GM12878 (cell line): ENCODE data around the gene CENPH. TPM values are rescaled to one million over a fixed set of nuclear protein-coding genes. Genes with fewer than 3 reads are reported as not detected.

ENCODE experiments used
- BACH1 ChIP-seq: fragments of 450-650 bp; IDR thresholded peaks from 2 replicates; pipeline ENCODE4 v1.6.1; 2017; ENCODE audit warnings: mild to moderate bottlenecking, borderline replicate concordance
- CBX3 ChIP-seq: fragments of 200-600 bp; sonication (generic); IDR thresholded peaks from 2 replicates; pipeline ENCODE4 v1.6.1; 2016; ENCODE audit warnings: low read depth, borderline replicate concordance
- EP300 ChIP-seq, 2 experiments: fragments of 150-350 bp in 1 of 2; IDR thresholded peaks; 2 replicates each; pipeline ENCODE4 v1.6.1; 2011 to 2012; ENCODE audit warnings: low read depth in 2 of 2, low read length in 2 of 2, borderline replicate concordance in 1 of 2, improper control_type of control experiment in 1 of 2, inconsistent platforms in 1 of 2; ENCODE audit not compliant: control insufficient read depth in 1 of 2
- ESRRA ChIP-seq: IDR thresholded peaks from 2 replicates; pipeline ENCODE4 v1.6.1; 2012; ENCODE audit warnings: mild to moderate bottlenecking, low read length, improper control_type of control experiment
- KDM1A ChIP-seq: fragments of 200-600 bp; sonication (generic); IDR thresholded peaks from 2 replicates; pipeline ENCODE4 v1.6.1; 2016; ENCODE audit warnings: borderline replicate concordance
- NFIC ChIP-seq: IDR thresholded peaks from 2 replicates; pipeline ENCODE4 v1.6.1; 2012; ENCODE audit warnings: low read depth, mild to moderate bottlenecking, inconsistent platforms, low read length, moderate library complexity
- POU2F2 ChIP-seq: IDR thresholded peaks from 3 replicates; pipeline ENCODE4 v1.6.1; 2011; ENCODE audit warnings: low read depth, mild to moderate bottlenecking, low read length, borderline replicate concordance
- RBBP5 ChIP-seq: fragments of 200-600 bp; sonication (generic); conservative IDR thresholded peaks from 2 replicates; pipeline ENCODE4 v1.6.1; 2016
- SIN3A ChIP-seq: IDR thresholded peaks from 2 replicates; pipeline ENCODE4 v1.6.1; 2012; ENCODE audit warnings: low read depth, low read length, improper control_type of control experiment
- TARDBP ChIP-seq: IDR thresholded peaks from 2 replicates; pipeline ENCODE4 v1.6.1; 2016; ENCODE audit warnings: borderline replicate concordance
- ZNF207 ChIP-seq: fragments of 450-650 bp; IDR thresholded peaks from 2 replicates; pipeline ENCODE4 v1.6.1; 2014; ENCODE audit warnings: antibody characterized with exemption, mild to moderate bottlenecking, borderline replicate concordance
- ZNF24 ChIP-seq: fragments of 450-650 bp; IDR thresholded peaks from 2 replicates; pipeline ENCODE4 v1.6.1; 2017; ENCODE audit warnings: antibody characterized with exemption, mild to moderate bottlenecking
- polyA plus RNA-seq, 11 experiments: library from polyadenylated mRNA; depleted of rRNA in 4 of 11; unstranded in 6 of 11; stranded (reverse) in 5 of 11; fragments of >200 nt; fragmentation: Nextera tagmentation in 4 of 11; fragmentation: Illumina TruSeq in 1 of 11; extraction: Ambion mirVana in 4 of 11; extraction: Trizol in 1 of 11; gene quantifications; 1 replicate in 1 of 11; 2 replicates in 10 of 11; pipeline versions ENCODE4 v1.2.1 to v1.2.3, GENCODE V29; 2011 to 2016; ENCODE audit warnings: inconsistent platforms in 2 of 11, missing spikeins in 2 of 11, low read depth in 1 of 11
- total RNA-seq, 4 experiments: library from RNA; depleted of rRNA in 3 of 4; stranded (reverse); fragments of >200 nt in 3 of 4; fragmentation: Illumina TruSeq in 1 of 4; extraction: Trizol in 1 of 4; gene quantifications; 2 replicates each; pipeline versions ENCODE4 v1.2.1 to v1.2.3, GENCODE V29; 2013 to 2021
- TF ChIP-seq, protein P1 (sequence below): IDR thresholded peaks from 2 replicates; pipeline ENCODE4 v1.6.1; 2012; ENCODE audit warnings: low read depth, low read length, improper control_type of control experiment
- TF ChIP-seq, protein P2 (sequence below): fragments of 450-650 bp; IDR thresholded peaks from 2 replicates; pipeline ENCODE4 v1.6.1; 2017; ENCODE audit warnings: mild to moderate bottlenecking
- TF ChIP-seq, protein P3 (sequence below): fragments of 150-350 bp; IDR thresholded peaks from 2 replicates; pipeline ENCODE4 v1.6.1; 2014; ENCODE audit warnings: mild to moderate bottlenecking, low read depth, low read length
- TF ChIP-seq, protein P4 (sequence below): fragments of 450-650 bp; IDR thresholded peaks from 2 replicates; pipeline ENCODE4 v1.6.1; 2016; ENCODE audit warnings: mild to moderate bottlenecking
- TF ChIP-seq, protein P5 (sequence below): IDR thresholded peaks from 2 replicates; pipeline ENCODE4 v1.6.1; 2011; ENCODE audit warnings: borderline replicate concordance, low read depth, mild to moderate bottlenecking, moderate library complexity, mixed read lengths, low read length; ENCODE audit not compliant: insufficient read depth; ENCODE audit errors: extremely low read length

Gene CENPH
- total and polyA plus RNA-seq, 10 of the 15 experiments (the other 5 are each of a cell fraction or from before 2014, with no cell fraction given): 7.3 to 65.6 (median 45.9) TPM

DNA sequence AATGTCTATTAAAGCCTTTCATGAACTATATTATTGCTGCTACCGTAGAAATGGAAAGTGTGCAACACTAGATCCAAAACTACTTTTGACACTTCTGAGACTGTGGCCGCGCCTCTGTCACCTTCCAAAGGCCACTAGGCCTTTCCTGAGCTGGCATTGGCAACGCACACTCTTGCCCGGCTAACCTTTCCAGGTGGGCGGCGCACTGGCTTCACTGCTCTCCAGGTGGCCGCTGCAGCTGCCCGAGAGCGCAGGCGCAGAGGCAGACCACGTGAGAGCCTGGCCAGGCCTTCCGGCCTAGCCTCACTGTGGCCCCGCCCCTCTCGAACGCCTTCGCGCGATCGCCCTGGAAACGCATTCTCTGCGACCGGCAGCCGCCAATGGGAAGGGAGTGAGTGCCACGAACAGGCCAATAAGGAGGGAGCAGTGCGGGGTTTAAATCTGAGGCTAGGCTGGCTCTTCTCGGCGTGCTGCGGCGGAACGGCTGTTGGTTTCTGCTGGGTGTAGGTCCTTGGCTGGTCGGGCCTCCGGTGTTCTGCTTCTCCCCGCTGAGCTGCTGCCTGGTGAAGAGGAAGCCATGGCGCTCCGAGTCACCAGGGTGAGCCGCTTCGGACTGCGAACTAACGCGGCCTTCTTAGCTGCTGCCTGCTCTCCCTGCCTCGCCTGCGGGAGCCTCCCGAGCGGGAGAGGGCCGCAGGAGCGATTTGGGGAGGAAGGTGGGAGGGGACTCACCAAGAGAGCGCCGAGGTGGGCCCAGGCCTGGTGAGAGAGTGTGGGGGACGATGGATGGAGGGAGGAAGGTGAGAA is 22.5 kb upstream of the CENPH start, which contains the start of gene CCNB1 (continued):
- TF ChIP-seq, protein P1, sequence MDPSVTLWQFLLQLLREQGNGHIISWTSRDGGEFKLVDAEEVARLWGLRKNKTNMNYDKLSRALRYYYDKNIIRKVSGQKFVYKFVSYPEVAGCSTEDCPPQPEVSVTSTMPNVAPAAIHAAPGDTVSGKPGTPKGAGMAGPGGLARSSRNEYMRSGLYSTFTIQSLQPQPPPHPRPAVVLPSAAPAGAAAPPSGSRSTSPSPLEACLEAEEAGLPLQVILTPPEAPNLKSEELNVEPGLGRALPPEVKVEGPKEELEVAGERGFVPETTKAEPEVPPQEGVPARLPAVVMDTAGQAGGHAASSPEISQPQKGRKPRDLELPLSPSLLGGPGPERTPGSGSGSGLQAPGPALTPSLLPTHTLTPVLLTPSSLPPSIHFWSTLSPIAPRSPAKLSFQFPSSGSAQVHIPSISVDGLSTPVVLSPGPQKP: no peak
- TF ChIP-seq SIN3A (peak; percentile 100), POU2F2 (peak; percentile 44; the same call in 1 of the 3 replicates), ZNF207 (peak; percentile 58; the same call in 1 of the 2 replicates), KDM1A (no peak), CBX3 (no peak), EP300 (IDR thresholded peaks at IDR 0.05; ENCODE audit: borderline replicate concordance in 1 of 2, control insufficient read depth in 1 of 2, low read depth in 2 of 2, low read length in 2 of 2) (no peak), BACH1 (peak; percentile 39; the same call in 1 of the 2 replicates), ESRRA (0 out of 2 replicates have a peak, but pooled peaks have one; percentile 29), RBBP5 (no peak), TARDBP (peak; percentile 72; the same call in 1 of the 2 replicates), ZNF24 (no peak), NFIC (no peak)
- TF ChIP-seq, protein P2, sequence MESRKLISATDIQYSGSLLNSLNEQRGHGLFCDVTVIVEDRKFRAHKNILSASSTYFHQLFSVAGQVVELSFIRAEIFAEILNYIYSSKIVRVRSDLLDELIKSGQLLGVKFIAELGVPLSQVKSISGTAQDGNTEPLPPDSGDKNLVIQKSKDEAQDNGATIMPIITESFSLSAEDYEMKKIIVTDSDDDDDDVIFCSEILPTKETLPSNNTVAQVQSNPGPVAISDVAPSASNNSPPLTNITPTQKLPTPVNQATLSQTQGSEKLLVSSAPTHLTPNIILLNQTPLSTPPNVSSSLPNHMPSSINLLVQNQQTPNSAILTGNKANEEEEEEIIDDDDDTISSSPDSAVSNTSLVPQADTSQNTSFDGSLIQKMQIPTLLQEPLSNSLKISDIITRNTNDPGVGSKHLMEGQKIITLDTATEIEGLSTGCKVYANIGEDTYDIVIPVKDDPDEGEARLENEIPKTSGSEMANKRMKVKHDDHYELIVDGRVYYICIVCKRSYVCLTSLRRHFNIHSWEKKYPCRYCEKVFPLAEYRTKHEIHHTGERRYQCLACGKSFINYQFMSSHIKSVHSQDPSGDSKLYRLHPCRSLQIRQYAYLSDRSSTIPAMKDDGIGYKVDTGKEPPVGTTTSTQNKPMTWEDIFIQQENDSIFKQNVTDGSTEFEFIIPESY: no peak
- TF ChIP-seq, protein P3, sequence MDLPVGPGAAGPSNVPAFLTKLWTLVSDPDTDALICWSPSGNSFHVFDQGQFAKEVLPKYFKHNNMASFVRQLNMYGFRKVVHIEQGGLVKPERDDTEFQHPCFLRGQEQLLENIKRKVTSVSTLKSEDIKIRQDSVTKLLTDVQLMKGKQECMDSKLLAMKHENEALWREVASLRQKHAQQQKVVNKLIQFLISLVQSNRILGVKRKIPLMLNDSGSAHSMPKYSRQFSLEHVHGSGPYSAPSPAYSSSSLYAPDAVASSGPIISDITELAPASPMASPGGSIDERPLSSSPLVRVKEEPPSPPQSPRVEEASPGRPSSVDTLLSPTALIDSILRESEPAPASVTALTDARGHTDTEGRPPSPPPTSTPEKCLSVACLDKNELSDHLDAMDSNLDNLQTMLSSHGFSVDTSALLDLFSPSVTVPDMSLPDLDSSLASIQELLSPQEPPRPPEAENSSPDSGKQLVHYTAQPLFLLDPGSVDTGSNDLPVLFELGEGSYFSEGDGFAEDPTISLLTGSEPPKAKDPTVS: no peak
- TF ChIP-seq, protein P4, sequence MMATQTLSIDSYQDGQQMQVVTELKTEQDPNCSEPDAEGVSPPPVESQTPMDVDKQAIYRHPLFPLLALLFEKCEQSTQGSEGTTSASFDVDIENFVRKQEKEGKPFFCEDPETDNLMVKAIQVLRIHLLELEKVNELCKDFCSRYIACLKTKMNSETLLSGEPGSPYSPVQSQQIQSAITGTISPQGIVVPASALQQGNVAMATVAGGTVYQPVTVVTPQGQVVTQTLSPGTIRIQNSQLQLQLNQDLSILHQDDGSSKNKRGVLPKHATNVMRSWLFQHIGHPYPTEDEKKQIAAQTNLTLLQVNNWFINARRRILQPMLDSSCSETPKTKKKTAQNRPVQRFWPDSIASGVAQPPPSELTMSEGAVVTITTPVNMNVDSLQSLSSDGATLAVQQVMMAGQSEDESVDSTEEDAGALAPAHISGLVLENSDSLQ: peak; percentile 53; the same call in 1 of the 2 replicates
- TF ChIP-seq, protein P5, sequence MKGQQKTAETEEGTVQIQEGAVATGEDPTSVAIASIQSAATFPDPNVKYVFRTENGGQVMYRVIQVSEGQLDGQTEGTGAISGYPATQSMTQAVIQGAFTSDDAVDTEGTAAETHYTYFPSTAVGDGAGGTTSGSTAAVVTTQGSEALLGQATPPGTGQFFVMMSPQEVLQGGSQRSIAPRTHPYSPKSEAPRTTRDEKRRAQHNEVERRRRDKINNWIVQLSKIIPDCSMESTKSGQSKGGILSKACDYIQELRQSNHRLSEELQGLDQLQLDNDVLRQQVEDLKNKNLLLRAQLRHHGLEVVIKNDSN: peak; percentile 90
